ENCODE measurements around the gene TNS1. TPM values are rescaled to one million over a fixed set of nuclear protein-coding genes. Genes with fewer than 3 reads are reported as not detected.
A peak's percentile ranks its signal among the peaks of the same experiment; 100 is the strongest.

The TNS1 gene
- total RNA-seq, 1 experiment from 2014 or later: 4.5 TPM

GRCh38 chr2:217990791-217991465, 11.9 kb downstream of the TNS1 start:
- CTCF ChIA-PET: interaction anchor here (0.6 to 1.0 kb wide), 3 partner anchors 42 to 205 kb away, joined by 3 to 4 read pairs (median 3); no protein-coding TSS in a partner anchor
- Mint-ChIP-seq H3K4me3 (no peak overlapping the region), H3K9me3 (no peaks in the 10 kb centered on the region), H3K27ac (no peak overlapping the region), H3K4me1 (peaks cover 27% of the 10 kb centered on the region), H3K36me3 (no peaks in the 10 kb centered on the region), H3K27me3 (ENCODE audit: low read depth) (no peaks in the 10 kb centered on the region)
- TF ChIP-seq ELF4 (CRISPR knock-in tag; IDR thresholded peaks at IDR 0.05; ENCODE audit: low read depth) (no peak), ZNF317 (CRISPR knock-in tag; IDR thresholded peaks at IDR 0.05; ENCODE audit: borderline replicate concordance, low read depth) (no peak), TEAD4 (CRISPR knock-in tag; IDR thresholded peaks at IDR 0.05) (no peak), PRRX2 (CRISPR knock-in tag; IDR thresholded peaks at IDR 0.05) (no peak), GRHL2 (CRISPR knock-in tag; IDR thresholded peaks at IDR 0.05; ENCODE audit: insufficient replicate concordance, severe bottlenecking) (no peak), E2F4 (CRISPR knock-in tag; IDR thresholded peaks at IDR 0.05; ENCODE audit: borderline replicate concordance, low read depth) (no peak), NFATC4 (CRISPR knock-in tag; IDR thresholded peaks at IDR 0.05) (no peak), NR2C2 (CRISPR knock-in tag; IDR thresholded peaks at IDR 0.05) (no peak), KAT7 (CRISPR knock-in tag; IDR thresholded peaks at IDR 0.05; ENCODE audit: borderline replicate concordance) (no peak)
- DNase-seq (ENCODE audit: low spot score): no peak
- ATAC-seq: no peak
- POLR2A ChIA-PET: no interaction called here

DNA sequence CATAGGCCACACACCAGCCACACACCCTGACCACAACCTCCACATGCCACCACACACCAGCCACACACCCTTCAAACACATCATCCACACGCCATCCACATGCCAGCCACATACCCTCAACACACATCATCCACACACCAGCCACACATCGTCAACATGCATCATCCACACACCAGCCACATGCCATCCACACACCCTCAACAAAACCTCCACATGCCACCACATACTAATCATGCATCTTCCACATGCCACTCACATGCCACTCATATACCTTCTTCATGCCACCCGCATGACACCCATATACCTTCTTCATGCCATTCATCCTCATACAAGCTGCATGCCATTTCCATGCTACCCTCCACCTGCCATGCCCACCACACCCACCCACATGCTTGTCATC, 12.4 kb downstream of the TNS1 start:
- TF ChIP-seq EMX1 (CRISPR knock-in tag; IDR thresholded peaks at IDR 0.05) (no peak), ZNF263 (CRISPR knock-in tag; IDR thresholded peaks at IDR 0.05; ENCODE audit: low read depth) (no peak), ATF1 (CRISPR knock-in tag; IDR thresholded peaks at IDR 0.05) (no peak), ETV6 (CRISPR knock-in tag; IDR thresholded peaks at IDR 0.05) (no peak)
- TF ChIP-seq, protein P1, sequence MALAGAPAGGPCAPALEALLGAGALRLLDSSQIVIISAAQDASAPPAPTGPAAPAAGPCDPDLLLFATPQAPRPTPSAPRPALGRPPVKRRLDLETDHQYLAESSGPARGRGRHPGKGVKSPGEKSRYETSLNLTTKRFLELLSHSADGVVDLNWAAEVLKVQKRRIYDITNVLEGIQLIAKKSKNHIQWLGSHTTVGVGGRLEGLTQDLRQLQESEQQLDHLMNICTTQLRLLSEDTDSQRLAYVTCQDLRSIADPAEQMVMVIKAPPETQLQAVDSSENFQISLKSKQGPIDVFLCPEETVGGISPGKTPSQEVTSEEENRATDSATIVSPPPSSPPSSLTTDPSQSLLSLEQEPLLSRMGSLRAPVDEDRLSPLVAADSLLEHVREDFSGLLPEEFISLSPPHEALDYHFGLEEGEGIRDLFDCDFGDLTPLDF (CRISPR knock-in tag; IDR thresholded peaks at IDR 0.05): no peak
- TF ChIP-seq, protein P2, sequence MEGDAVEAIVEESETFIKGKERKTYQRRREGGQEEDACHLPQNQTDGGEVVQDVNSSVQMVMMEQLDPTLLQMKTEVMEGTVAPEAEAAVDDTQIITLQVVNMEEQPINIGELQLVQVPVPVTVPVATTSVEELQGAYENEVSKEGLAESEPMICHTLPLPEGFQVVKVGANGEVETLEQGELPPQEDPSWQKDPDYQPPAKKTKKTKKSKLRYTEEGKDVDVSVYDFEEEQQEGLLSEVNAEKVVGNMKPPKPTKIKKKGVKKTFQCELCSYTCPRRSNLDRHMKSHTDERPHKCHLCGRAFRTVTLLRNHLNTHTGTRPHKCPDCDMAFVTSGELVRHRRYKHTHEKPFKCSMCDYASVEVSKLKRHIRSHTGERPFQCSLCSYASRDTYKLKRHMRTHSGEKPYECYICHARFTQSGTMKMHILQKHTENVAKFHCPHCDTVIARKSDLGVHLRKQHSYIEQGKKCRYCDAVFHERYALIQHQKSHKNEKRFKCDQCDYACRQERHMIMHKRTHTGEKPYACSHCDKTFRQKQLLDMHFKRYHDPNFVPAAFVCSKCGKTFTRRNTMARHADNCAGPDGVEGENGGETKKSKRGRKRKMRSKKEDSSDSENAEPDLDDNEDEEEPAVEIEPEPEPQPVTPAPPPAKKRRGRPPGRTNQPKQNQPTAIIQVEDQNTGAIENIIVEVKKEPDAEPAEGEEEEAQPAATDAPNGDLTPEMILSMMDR (IDR thresholded peaks at IDR 0.05): no peak
- ChIA-PET POLR2A (no interaction called here), CTCF (interaction anchor here (0.6 to 0.7 kb wide), 2 partner anchors 43 to 202 kb away, joined by 3 to 4 read pairs; no protein-coding TSS in a partner anchor)
- ATAC-seq (no peak), DNase-seq (ENCODE audit: low spot score) (no peak)
- Mint-ChIP-seq H3K27ac (no peak overlapping the region), H3K4me1 (peaks cover 27% of the 10 kb centered on the region), H3K4me3 (no peak overlapping the region), H3K9me3 (no peaks in the 10 kb centered on the region), H3K36me3 (no peaks in the 10 kb centered on the region), H3K27me3 (ENCODE audit: low read depth) (no peaks in the 10 kb centered on the region)

DNA sequence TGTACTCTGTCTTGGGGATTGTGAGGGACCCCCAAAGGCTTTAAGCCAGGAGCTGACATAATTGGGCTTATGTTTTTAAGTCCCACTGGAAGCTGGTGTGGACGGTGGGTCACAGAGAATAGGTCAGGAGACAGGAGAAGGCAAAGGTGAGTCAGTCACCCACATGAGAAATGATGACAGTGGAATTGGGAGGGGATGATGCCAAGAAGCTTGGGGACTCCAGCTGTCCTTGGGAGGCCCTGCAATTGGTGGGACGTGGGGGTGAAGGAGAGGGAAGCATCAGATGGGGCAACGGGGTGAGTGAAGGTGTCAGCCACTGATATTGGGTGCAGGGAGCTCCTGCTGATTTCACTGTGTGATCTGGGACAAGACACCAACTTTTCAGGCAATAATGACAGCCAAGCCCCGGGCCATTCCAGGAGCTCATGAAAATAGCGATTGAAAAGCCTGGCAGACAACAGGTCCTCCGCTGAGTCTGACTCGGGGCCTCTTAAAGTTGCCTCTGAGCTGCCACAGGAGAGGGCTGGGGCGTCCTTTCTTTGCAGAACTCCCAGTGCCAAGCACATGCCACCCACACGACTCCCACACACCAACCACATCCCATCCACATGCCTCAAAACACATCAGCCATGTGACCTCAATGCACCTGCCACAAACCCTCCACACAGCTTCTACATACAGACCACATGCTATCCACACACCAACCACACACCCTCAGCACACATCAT, 13.4 kb downstream of the TNS1 start:
- POLR2A ChIA-PET: interaction anchor here (1.0 kb wide), 1 partner anchor 10 kb away, joined by 3 read pairs; no protein-coding TSS in a partner anchor
- no peak for DNase-seq (ENCODE audit: low spot score)
- no peaks in the 10 kb centered on the region for H3K27me3 Mint-ChIP-seq (ENCODE audit: low read depth)
- TF ChIP-seq GRHL2 (CRISPR knock-in tag; IDR thresholded peaks at IDR 0.05; ENCODE audit: insufficient replicate concordance, severe bottlenecking): no peak
- TF ChIP-seq OVOL2 (CRISPR knock-in tag; IDR thresholded peaks at IDR 0.05; ENCODE audit: borderline replicate concordance): no peak
- TF ChIP-seq MYBL2 (CRISPR knock-in tag; IDR thresholded peaks at IDR 0.05): no peak
- no peak for TF ChIP-seq FOXP1 (CRISPR knock-in tag; IDR thresholded peaks at IDR 0.05; ENCODE audit: borderline replicate concordance)
- TF ChIP-seq, protein P3, sequence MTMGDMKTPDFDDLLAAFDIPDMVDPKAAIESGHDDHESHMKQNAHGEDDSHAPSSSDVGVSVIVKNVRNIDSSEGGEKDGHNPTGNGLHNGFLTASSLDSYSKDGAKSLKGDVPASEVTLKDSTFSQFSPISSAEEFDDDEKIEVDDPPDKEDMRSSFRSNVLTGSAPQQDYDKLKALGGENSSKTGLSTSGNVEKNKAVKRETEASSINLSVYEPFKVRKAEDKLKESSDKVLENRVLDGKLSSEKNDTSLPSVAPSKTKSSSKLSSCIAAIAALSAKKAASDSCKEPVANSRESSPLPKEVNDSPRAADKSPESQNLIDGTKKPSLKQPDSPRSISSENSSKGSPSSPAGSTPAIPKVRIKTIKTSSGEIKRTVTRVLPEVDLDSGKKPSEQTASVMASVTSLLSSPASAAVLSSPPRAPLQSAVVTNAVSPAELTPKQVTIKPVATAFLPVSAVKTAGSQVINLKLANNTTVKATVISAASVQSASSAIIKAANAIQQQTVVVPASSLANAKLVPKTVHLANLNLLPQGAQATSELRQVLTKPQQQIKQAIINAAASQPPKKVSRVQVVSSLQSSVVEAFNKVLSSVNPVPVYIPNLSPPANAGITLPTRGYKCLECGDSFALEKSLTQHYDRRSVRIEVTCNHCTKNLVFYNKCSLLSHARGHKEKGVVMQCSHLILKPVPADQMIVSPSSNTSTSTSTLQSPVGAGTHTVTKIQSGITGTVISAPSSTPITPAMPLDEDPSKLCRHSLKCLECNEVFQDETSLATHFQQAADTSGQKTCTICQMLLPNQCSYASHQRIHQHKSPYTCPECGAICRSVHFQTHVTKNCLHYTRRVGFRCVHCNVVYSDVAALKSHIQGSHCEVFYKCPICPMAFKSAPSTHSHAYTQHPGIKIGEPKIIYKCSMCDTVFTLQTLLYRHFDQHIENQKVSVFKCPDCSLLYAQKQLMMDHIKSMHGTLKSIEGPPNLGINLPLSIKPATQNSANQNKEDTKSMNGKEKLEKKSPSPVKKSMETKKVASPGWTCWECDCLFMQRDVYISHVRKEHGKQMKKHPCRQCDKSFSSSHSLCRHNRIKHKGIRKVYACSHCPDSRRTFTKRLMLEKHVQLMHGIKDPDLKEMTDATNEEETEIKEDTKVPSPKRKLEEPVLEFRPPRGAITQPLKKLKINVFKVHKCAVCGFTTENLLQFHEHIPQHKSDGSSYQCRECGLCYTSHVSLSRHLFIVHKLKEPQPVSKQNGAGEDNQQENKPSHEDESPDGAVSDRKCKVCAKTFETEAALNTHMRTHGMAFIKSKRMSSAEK (CRISPR knock-in tag; IDR thresholded peaks at IDR 0.05; ENCODE audit: borderline replicate concordance): no peak
- TF ChIP-seq, protein P4, sequence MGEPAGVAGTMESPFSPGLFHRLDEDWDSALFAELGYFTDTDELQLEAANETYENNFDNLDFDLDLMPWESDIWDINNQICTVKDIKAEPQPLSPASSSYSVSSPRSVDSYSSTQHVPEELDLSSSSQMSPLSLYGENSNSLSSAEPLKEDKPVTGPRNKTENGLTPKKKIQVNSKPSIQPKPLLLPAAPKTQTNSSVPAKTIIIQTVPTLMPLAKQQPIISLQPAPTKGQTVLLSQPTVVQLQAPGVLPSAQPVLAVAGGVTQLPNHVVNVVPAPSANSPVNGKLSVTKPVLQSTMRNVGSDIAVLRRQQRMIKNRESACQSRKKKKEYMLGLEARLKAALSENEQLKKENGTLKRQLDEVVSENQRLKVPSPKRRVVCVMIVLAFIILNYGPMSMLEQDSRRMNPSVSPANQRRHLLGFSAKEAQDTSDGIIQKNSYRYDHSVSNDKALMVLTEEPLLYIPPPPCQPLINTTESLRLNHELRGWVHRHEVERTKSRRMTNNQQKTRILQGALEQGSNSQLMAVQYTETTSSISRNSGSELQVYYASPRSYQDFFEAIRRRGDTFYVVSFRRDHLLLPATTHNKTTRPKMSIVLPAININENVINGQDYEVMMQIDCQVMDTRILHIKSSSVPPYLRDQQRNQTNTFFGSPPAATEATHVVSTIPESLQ (CRISPR knock-in tag; IDR thresholded peaks at IDR 0.05): no peak

More for the DNA sequence above, 13.4 kb downstream of the TNS1 start:
- Mint-ChIP-seq H3K4me3 (no peak overlapping the region), H3K36me3 (no peaks in the 10 kb centered on the region), H3K4me1 (peaks cover 20% of the 10 kb centered on the region), H3K9me3 (no peaks in the 10 kb centered on the region), H3K27ac (peak overlapping the region; percentile 98; the same call in 1 of the 2 replicates)
- CTCF ChIA-PET: interaction anchor here (0.6 to 3.9 kb wide), 15 partner anchors 10 to 204 kb away, joined by 3 to 55 read pairs (median 5); partner anchors contain the start of gene RUFY4
- no peak for ATAC-seq

Measured in WTC11 (cell line).